ENCODE data around the gene NRIP3.
"Not testable (repeated sequence)": the region's sequence is repeated elsewhere in the genome, so short reads cannot be mapped to it uniquely, and the experiment has no call there.

The NRIP3 gene

GRCh38 chr11:8961401-8961800 lies 42.4 kb downstream of the NRIP3 start:
- H3K9ac ChIP-seq = 0 out of 2 replicates have a peak overlapping the region, but pooled peaks have one; percentile 24
- no peak overlapping the region for H3K4me3 ChIP-seq
- H3K4me1 ChIP-seq = peaks cover 24% of the 10 kb centered on the region

GRCh38 chr11:8959546-8960166 lies 44.1 kb downstream of the NRIP3 start:
- Histone ChIP-seq H3K4me3 (no peak overlapping the region), H3K4me1 (peaks cover 15% of the 10 kb centered on the region), H3K4me2 (no peak overlapping the region), H3K36me3 (peaks cover 15% of the 10 kb centered on the region), H3K9me3 (no peaks in the 10 kb centered on the region), H4K20me1 (peaks cover 24% of the 10 kb centered on the region; the same call in 1 of the 2 replicates), H3K27ac (no peak overlapping the region), H3K9ac (no peak overlapping the region), H3K27me3 (no peaks in the 10 kb centered on the region)
- no peak for TF ChIP-seq Cebpa-rat (IDR thresholded peaks at IDR 0.05)

More at GRCh38 chr11:8961401-8961800, 42.4 kb downstream of the NRIP3 start:
- no peak for TF ChIP-seq Cebpa-rat (IDR thresholded peaks at IDR 0.05)
- Histone ChIP-seq H4K20me1 (peaks cover 24% of the 10 kb centered on the region; the same call in 1 of the 2 replicates), H3K36me3 (no peaks in the 10 kb centered on the region), H3K27ac (no peak overlapping the region), H3K4me2 (no peak overlapping the region), H3K27me3 (no peaks in the 10 kb centered on the region), H3K9me3 (no peaks in the 10 kb centered on the region)

GRCh38 chr11:8956860-8957259 lies 46.9 kb downstream of the NRIP3 start:
- Histone ChIP-seq H3K4me2 (no peak overlapping the region), H3K36me3 (peaks cover 43% of the 10 kb centered on the region), H3K27ac (no peak overlapping the region), H3K27me3 (no peaks in the 10 kb centered on the region), H3K9ac (no peak overlapping the region), H4K20me1 (peaks cover 16% of the 10 kb centered on the region; the same call in 1 of the 2 replicates), H3K9me3 (no peaks in the 10 kb centered on the region), H3K4me1 (no peaks in the 10 kb centered on the region), H3K4me3 (no peak overlapping the region)
- TF ChIP-seq Cebpa-rat (IDR thresholded peaks at IDR 0.05) = no peak

- Histone ChIP-seq H3K4me1 (no peaks in the 10 kb centered on the region), H3K9ac (no peak overlapping the region), H3K27ac (no peak overlapping the region), H3K36me3 (peaks cover 59% of the 10 kb centered on the region), H4K20me1 (no peaks in the 10 kb centered on the region), H3K9me3 (no peaks in the 10 kb centered on the region), H3K4me2 (no peak overlapping the region), H3K27me3 (no peaks in the 10 kb centered on the region), H3K4me3 (no peak overlapping the region)
- no peak for TF ChIP-seq Cebpa-rat (IDR thresholded peaks at IDR 0.05)
Observed at GRCh38 chr11:8948886-8949285, 54.9 kb downstream of the NRIP3 start.

- Histone ChIP-seq H3K36me3 (peaks cover 44% of the 10 kb centered on the region), H3K9ac (no peak overlapping the region), H3K4me1 (no peaks in the 10 kb centered on the region), H3K4me3 (no peak overlapping the region), H3K27ac (no peak overlapping the region), H3K27me3 (no peaks in the 10 kb centered on the region), H3K4me2 (no peak overlapping the region), H4K20me1 (no peaks in the 10 kb centered on the region), H3K9me3 (no peaks in the 10 kb centered on the region)
- TF ChIP-seq Cebpa-rat (IDR thresholded peaks at IDR 0.05) = no peak
Observed at GRCh38 chr11:8947230-8947943, 56.4 kb downstream of the NRIP3 start.

GRCh38 chr11:8942518-8943066 lies 61.2 kb downstream of the NRIP3 start, which contains the start of gene ASCL3:
ASCL3 (minus strand) TSS chr11:8943016; CDS start chr11:8938161, 4,855 bp downstream.
- H3K4me1 ChIP-seq = no peaks in the 10 kb centered on the region
- peaks cover 5% of the 10 kb centered on the region for H3K36me3 ChIP-seq
- no peak within 1 kb of the TSS for H3K4me3 ChIP-seq

GRCh38 chr11:8941341-8942103 lies 62.3 kb downstream of the NRIP3 start:
- Histone ChIP-seq H3K27me3 (no peaks in the 10 kb centered on the region), H3K9ac (no peak overlapping the region), H3K27ac (no peak overlapping the region), H3K4me1 (no peaks in the 10 kb centered on the region), H3K4me2 (no peak overlapping the region), H3K9me3 (no peaks in the 10 kb centered on the region), H3K36me3 (no peaks in the 10 kb centered on the region), H3K4me3 (no peak overlapping the region), H4K20me1 (no peaks in the 10 kb centered on the region)
- no peak for TF ChIP-seq Cebpa-rat (IDR thresholded peaks at IDR 0.05)

More at GRCh38 chr11:8942518-8943066, 61.2 kb downstream of the NRIP3 start, which contains the start of gene ASCL3:
- H3K9me3 ChIP-seq = no peaks in the 10 kb centered on the region
- no peaks in the 10 kb centered on the region for H3K27me3 ChIP-seq
- H3K27ac ChIP-seq = no peak within 1 kb of the TSS
- H3K4me2 ChIP-seq = no peak within 1 kb of the TSS
- H3K9ac ChIP-seq = no peak within 1 kb of the TSS
- H4K20me1 ChIP-seq = no peaks in the 10 kb centered on the region
- TF ChIP-seq Cebpa-rat (IDR thresholded peaks at IDR 0.05) = no peak

- Histone ChIP-seq H3K27me3 (no peaks in the 10 kb centered on the region), H3K4me2 (no peak overlapping the region), H3K36me3 (no peaks in the 10 kb centered on the region), H3K9me3 (no peaks in the 10 kb centered on the region), H3K4me1 (no peaks in the 10 kb centered on the region), H3K27ac (no peak overlapping the region), H3K4me3 (no peak overlapping the region), H3K9ac (no peak overlapping the region), H4K20me1 (no peaks in the 10 kb centered on the region)
- no peak for TF ChIP-seq Cebpa-rat (IDR thresholded peaks at IDR 0.05)
Observed at GRCh38 chr11:8937659-8938058, 66.1 kb downstream of the NRIP3 start.

GRCh38 chr11:8937159-8937558 lies 66.6 kb downstream of the NRIP3 start:
- H3K9me3 ChIP-seq = no peaks in the 10 kb centered on the region
- H3K4me3 ChIP-seq = no peak overlapping the region
- H4K20me1 ChIP-seq = no peaks in the 10 kb centered on the region
- H3K9ac ChIP-seq = no peak overlapping the region
- no peaks in the 10 kb centered on the region for H3K27me3 ChIP-seq
- TF ChIP-seq Cebpa-rat (IDR thresholded peaks at IDR 0.05) = no peak
- H3K36me3 ChIP-seq = no peaks in the 10 kb centered on the region
- H3K4me2 ChIP-seq = no peak overlapping the region
- H3K27ac ChIP-seq = no peak overlapping the region
- H3K4me1 ChIP-seq = no peaks in the 10 kb centered on the region

- not testable (repeated sequence) for H3K9me3 ChIP-seq, H3K4me1 ChIP-seq, H3K4me2 ChIP-seq
Observed at GRCh38 chr11:8935789-8936188, 68.0 kb downstream of the NRIP3 start.

More at GRCh38 chr11:8935789-8936188, 68.0 kb downstream of the NRIP3 start:
- H3K27me3 ChIP-seq, H3K36me3 ChIP-seq, H3K4me3 ChIP-seq, H3K9ac ChIP-seq, H3K27ac ChIP-seq, H4K20me1 ChIP-seq: not testable (repeated sequence)

All from BLaER1 (cell line).